HCT116 (cell line): ENCODE data around the gene ARL14EPL. TPM values are rescaled to one million over a fixed set of nuclear protein-coding genes. Genes with fewer than 3 reads are reported as not detected.
"Not testable (repeated sequence)": the region's sequence is repeated elsewhere in the genome, so short reads cannot be mapped to it uniquely, and the experiment has no call there.

Experiments used
- ATAC-seq: fragments of 200-7000 bp; cut with Tn5 transposase; 2 replicates; pipeline ENCODE4 v1.9.1; 2020; ENCODE audit warnings: mild to moderate bottlenecking, moderate library complexity
- BruUV-seq: library from RNA; stranded (reverse); fragments of 400-500 nt; replicated peaks from 2 replicates; lab custom pipeline; 2021; lab: Mats Ljungman, UMichigan
- CTCF ChIA-PET: fragments of 300-600 bp; sonication (Branson Sonifier 250); formaldehyde crosslinking; loops from one replicate; lab custom pipeline; 2021; ENCODE audit warnings: antibody characterized with exemption; lab: Charles Lee
- POLR2A ChIA-PET: fragments of 300-600, 350-600 bp; sonication (Branson Sonifier 250); formaldehyde crosslinking; loops from one replicate; lab custom pipeline; 2021; ENCODE audit warnings: antibody characterized with exemption; lab: Charles Lee
- RAD21 ChIA-PET, 2 experiments: fragments of 300-600 bp; sonication (Branson Sonifier 250); formaldehyde crosslinking; loops; one replicate each; lab custom pipeline; 2023; ENCODE audit warnings: low total read pairs in 2 of 2; ENCODE audit not compliant: uncharacterized antibody in 2 of 2, unreplicated experiment in 2 of 2, low non-redundant PET in 1 of 2; lab: Charles Lee
- DNase-seq: peaks from one replicate; pipeline ENCODE4 v3.0.0-alpha.2; 2010; ENCODE audit warnings: low read depth, low spot score
- H2AFZ ChIP-seq: fragments of 200-600 bp; shearing (Covaris generic), sonication (generic); 2 replicates; pipeline ENCODE4 v1.6.1; 2017; ENCODE audit warnings: low read depth, mixed run types, mixed read lengths, antibody characterized with exemption, low read length; ENCODE audit not compliant: poor library complexity, severe bottlenecking
- H3K27ac ChIP-seq: 2 replicates; pipeline ENCODE4 v1.5.1; 2012; ENCODE audit warnings: low read depth, low read length
- H3K27me3 ChIP-seq: fragments of 200-600 bp; sonication (generic); 2 replicates; pipeline ENCODE4 v1.6.1; 2016; ENCODE audit warnings: mixed run types, low read length, mixed read lengths; ENCODE audit not compliant: insufficient read depth
- H3K36me3 ChIP-seq, 2 experiments: fragments of 200-500 bp in 1 of 2; fragments of 200-600 bp in 1 of 2; sonication (Bioruptor generic) in 1 of 2; sonication (generic) in 1 of 2; 2 replicates each; pipeline versions ENCODE4 v1.5.1 to v1.6.1; 2014 to 2016; ENCODE audit warnings: low read length in 2 of 2, inconsistent platforms in 1 of 2, mixed read lengths in 1 of 2, mixed run types in 1 of 2; ENCODE audit not compliant: insufficient read depth in 2 of 2, control insufficient read depth in 1 of 2
- H3K4me1 ChIP-seq, 2 experiments: fragments of 200-600 bp in 1 of 2; sonication (generic) in 1 of 2; 2 replicates each; pipeline versions ENCODE4 v1.5.1 to v1.6.1; 2012 to 2017; ENCODE audit warnings: low read length in 2 of 2, inconsistent platforms in 1 of 2, mild to moderate bottlenecking in 1 of 2, mixed read lengths in 1 of 2, mixed run types in 1 of 2, moderate library complexity in 1 of 2; ENCODE audit not compliant: insufficient read depth in 2 of 2, control insufficient read depth in 1 of 2
- H3K4me2 ChIP-seq: fragments of 200-600 bp; sonication (generic); 2 replicates; pipeline ENCODE4 v1.6.1; 2017; ENCODE audit warnings: mixed run types, low read length, mixed read lengths
- H3K4me3 ChIP-seq, 2 experiments: fragments of 200-600 bp in 1 of 2; sonication (generic) in 1 of 2; replicated peaks in 1 of 2; 2 replicates each; pipeline ENCODE4 v1.5.1; 2011 to 2016; ENCODE audit warnings: low read length in 2 of 2, control low read depth in 1 of 2, low read depth in 1 of 2, mild to moderate bottlenecking in 1 of 2, mixed read lengths in 1 of 2, mixed run types in 1 of 2
- H3K79me2 ChIP-seq: fragments of 200-600 bp; sonication (generic); 2 replicates; pipeline ENCODE4 v1.6.1; 2017; ENCODE audit warnings: mild to moderate bottlenecking, mixed run types, low read length, moderate library complexity, mixed read lengths; ENCODE audit not compliant: insufficient read depth
- H3K9ac ChIP-seq: fragments of 200-600 bp; sonication (generic); 2 replicates; pipeline ENCODE4 v1.6.1; 2016; ENCODE audit warnings: low read length, mixed read lengths
- H3K9me2 ChIP-seq: fragments of 200-600 bp; sonication (generic), shearing (Covaris generic); 2 replicates; pipeline ENCODE4 v1.6.1; 2017; ENCODE audit warnings: mixed run types, mild to moderate bottlenecking, moderate library complexity; ENCODE audit not compliant: insufficient read depth
- H3K9me3 ChIP-seq, 2 experiments: fragments of 200-500 bp in 1 of 2; fragments of 200-600 bp in 1 of 2; sonication (Bioruptor generic) in 1 of 2; sonication (generic) in 1 of 2; 2 replicates each; pipeline ENCODE4 v1.6.1; 2014 to 2017; ENCODE audit warnings: low read length in 2 of 2, mixed read lengths in 2 of 2, inconsistent platforms in 1 of 2, low read depth in 1 of 2, mild to moderate bottlenecking in 1 of 2, mixed run types in 1 of 2, moderate library complexity in 1 of 2; ENCODE audit not compliant: control insufficient read depth in 1 of 2, insufficient read depth in 1 of 2
- H4K20me1 ChIP-seq: fragments of 200-600 bp; sonication (generic), shearing (Covaris generic); 2 replicates; pipeline ENCODE4 v1.6.1; 2017; ENCODE audit warnings: mixed run types, mild to moderate bottlenecking, moderate library complexity; ENCODE audit not compliant: insufficient read depth
- CEBPB ChIP-seq: IDR thresholded peaks from 2 replicates; pipeline ENCODE4 v1.6.1; 2012; ENCODE audit warnings: low read depth
- EGR1 ChIP-seq: IDR thresholded peaks from 2 replicates; pipeline ENCODE4 v1.6.1; 2012; ENCODE audit warnings: low read depth
- EZH2 ChIP-seq: fragments of 200-600 bp; sonication (generic); IDR thresholded peaks from 2 replicates; pipeline ENCODE4 v1.6.1; 2017; ENCODE audit warnings: antibody characterized with exemption, mixed run types
- JUND ChIP-seq: IDR thresholded peaks from 2 replicates; pipeline ENCODE4 v1.6.1; 2012
- POLR2A ChIP-seq: IDR thresholded peaks from 2 replicates; pipeline ENCODE4 v1.7.0; 2011; ENCODE audit warnings: borderline replicate concordance; ENCODE audit not compliant: insufficient read depth, insufficient read length; ENCODE audit errors: extremely low read depth
- SP1 ChIP-seq: IDR thresholded peaks from 2 replicates; pipeline ENCODE4 v1.6.1; 2012; ENCODE audit warnings: low read depth
- TCF7L2 ChIP-seq: IDR thresholded peaks from 2 replicates; pipeline ENCODE4 v1.7.0; 2011; ENCODE audit warnings: borderline replicate concordance, inconsistent platforms; ENCODE audit not compliant: insufficient read depth, insufficient read length; ENCODE audit errors: extremely low read depth
- YY1 ChIP-seq: IDR thresholded peaks from 2 replicates; pipeline ENCODE4 v1.6.1; 2011; ENCODE audit warnings: low read length, low read depth, moderate library complexity, mild to moderate bottlenecking; ENCODE audit not compliant: insufficient replicate concordance; ENCODE audit errors: extremely low read depth
- ZNF274 ChIP-seq: fragments of 200-500 bp; sonication (Bioruptor generic); IDR thresholded peaks from 2 replicates; pipeline ENCODE4 v1.6.1; 2014; ENCODE audit warnings: mild to moderate bottlenecking, low read depth, low read length, inconsistent platforms
- intact Hi-C: fragments of 100-400 bp; cut with micrococcal nuclease; formaldehyde crosslinking; loops from 2 replicates; pipeline ENCODE4 v1.10.0; 2022
- total RNA-seq: library from RNA; stranded (reverse); gene quantifications from one replicate; pipeline ENCODE4 v1.2.1, GENCODE V29; 2021; ENCODE audit not compliant: unreplicated experiment
- TF ChIP-seq, protein P1 (sequence below): IDR thresholded peaks from 2 replicates; pipeline ENCODE4 v1.6.1; 2012
- TF ChIP-seq, protein P2 (sequence below): IDR thresholded peaks from 2 replicates; pipeline ENCODE4 v1.6.1; 2012; ENCODE audit warnings: low read depth
- TF ChIP-seq, protein P3 (sequence below): IDR thresholded peaks from 2 replicates; pipeline ENCODE4 v1.6.1; 2011; ENCODE audit warnings: mild to moderate bottlenecking, low read length, moderate library complexity; ENCODE audit not compliant: insufficient replicate concordance; ENCODE audit errors: extremely low read depth
- TF ChIP-seq, protein P4 (sequence below): IDR thresholded peaks from 2 replicates; pipeline ENCODE4 v1.6.1; 2012

ARL14EPL gene
- total RNA-seq, 1 experiment from 2014 or later = 22.9 TPM

DNA sequence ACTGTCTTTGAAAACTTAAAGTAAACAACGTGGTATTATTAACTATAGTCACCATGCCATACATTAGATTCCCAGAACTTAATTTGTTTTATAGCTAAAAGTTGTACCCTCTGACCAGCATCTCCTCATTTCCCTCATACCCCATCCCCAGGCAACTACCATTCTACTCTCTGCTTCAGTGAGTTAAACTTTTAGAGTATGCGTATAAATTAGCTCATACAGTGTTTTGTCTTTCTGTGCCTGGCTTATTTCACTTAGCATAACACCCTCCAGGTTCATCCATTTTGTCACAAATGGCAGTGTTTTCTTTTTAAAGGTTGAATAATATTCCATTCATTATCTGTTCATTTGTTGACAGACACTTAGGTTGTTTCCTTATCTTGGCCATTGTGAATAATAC, 66.7 kb downstream of the ARL14EPL start:
- Histone ChIP-seq H3K9me3 (no peaks in the 10 kb centered on the region), H3K79me2 (no peaks in the 10 kb centered on the region), H3K9ac (no peak overlapping the region), H3K4me3 (no peak overlapping the region), H4K20me1 (no peaks in the 10 kb centered on the region), H3K4me1 (no peaks in the 10 kb centered on the region), H3K27ac (no peak overlapping the region), H2AFZ (no peak overlapping the region), H3K9me2 (no peaks in the 10 kb centered on the region), H3K27me3 (no peaks in the 10 kb centered on the region), H3K4me2 (no peak overlapping the region), H3K36me3 (peaks cover 0 to 31% of the 10 kb centered on the region in 2 experiments; a peak in 2 of 4 replicates)
- ChIA-PET CTCF (no interaction called here), RAD21 (no interaction called here), POLR2A (no interaction called here)
- BruUV-seq = no TSS peak
- intact Hi-C loops = no loop called here
- no peak for ATAC-seq
- no peak for TF ChIP-seq JUND
- no peak for TF ChIP-seq ZNF274
- TF ChIP-seq, protein P1, sequence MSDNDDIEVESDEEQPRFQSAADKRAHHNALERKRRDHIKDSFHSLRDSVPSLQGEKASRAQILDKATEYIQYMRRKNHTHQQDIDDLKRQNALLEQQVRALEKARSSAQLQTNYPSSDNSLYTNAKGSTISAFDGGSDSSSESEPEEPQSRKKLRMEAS = no peak
- TF ChIP-seq EZH2 = no peak
- TF ChIP-seq, protein P2, sequence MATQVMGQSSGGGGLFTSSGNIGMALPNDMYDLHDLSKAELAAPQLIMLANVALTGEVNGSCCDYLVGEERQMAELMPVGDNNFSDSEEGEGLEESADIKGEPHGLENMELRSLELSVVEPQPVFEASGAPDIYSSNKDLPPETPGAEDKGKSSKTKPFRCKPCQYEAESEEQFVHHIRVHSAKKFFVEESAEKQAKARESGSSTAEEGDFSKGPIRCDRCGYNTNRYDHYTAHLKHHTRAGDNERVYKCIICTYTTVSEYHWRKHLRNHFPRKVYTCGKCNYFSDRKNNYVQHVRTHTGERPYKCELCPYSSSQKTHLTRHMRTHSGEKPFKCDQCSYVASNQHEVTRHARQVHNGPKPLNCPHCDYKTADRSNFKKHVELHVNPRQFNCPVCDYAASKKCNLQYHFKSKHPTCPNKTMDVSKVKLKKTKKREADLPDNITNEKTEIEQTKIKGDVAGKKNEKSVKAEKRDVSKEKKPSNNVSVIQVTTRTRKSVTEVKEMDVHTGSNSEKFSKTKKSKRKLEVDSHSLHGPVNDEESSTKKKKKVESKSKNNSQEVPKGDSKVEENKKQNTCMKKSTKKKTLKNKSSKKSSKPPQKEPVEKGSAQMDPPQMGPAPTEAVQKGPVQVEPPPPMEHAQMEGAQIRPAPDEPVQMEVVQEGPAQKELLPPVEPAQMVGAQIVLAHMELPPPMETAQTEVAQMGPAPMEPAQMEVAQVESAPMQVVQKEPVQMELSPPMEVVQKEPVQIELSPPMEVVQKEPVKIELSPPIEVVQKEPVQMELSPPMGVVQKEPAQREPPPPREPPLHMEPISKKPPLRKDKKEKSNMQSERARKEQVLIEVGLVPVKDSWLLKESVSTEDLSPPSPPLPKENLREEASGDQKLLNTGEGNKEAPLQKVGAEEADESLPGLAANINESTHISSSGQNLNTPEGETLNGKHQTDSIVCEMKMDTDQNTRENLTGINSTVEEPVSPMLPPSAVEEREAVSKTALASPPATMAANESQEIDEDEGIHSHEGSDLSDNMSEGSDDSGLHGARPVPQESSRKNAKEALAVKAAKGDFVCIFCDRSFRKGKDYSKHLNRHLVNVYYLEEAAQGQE = no peak
- no peak for TF ChIP-seq SP1
- TF ChIP-seq EGR1 = no peak
- TF ChIP-seq, protein P3, sequence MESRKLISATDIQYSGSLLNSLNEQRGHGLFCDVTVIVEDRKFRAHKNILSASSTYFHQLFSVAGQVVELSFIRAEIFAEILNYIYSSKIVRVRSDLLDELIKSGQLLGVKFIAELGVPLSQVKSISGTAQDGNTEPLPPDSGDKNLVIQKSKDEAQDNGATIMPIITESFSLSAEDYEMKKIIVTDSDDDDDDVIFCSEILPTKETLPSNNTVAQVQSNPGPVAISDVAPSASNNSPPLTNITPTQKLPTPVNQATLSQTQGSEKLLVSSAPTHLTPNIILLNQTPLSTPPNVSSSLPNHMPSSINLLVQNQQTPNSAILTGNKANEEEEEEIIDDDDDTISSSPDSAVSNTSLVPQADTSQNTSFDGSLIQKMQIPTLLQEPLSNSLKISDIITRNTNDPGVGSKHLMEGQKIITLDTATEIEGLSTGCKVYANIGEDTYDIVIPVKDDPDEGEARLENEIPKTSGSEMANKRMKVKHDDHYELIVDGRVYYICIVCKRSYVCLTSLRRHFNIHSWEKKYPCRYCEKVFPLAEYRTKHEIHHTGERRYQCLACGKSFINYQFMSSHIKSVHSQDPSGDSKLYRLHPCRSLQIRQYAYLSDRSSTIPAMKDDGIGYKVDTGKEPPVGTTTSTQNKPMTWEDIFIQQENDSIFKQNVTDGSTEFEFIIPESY = no peak
- no peak for TF ChIP-seq POLR2A
- no peak for TF ChIP-seq TCF7L2
- TF ChIP-seq, protein P4, sequence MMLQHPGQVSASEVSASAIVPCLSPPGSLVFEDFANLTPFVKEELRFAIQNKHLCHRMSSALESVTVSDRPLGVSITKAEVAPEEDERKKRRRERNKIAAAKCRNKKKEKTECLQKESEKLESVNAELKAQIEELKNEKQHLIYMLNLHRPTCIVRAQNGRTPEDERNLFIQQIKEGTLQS = no peak
- no peak for TF ChIP-seq CEBPB
- TF ChIP-seq YY1 = no peak
- no peak for DNase-seq

DNA sequence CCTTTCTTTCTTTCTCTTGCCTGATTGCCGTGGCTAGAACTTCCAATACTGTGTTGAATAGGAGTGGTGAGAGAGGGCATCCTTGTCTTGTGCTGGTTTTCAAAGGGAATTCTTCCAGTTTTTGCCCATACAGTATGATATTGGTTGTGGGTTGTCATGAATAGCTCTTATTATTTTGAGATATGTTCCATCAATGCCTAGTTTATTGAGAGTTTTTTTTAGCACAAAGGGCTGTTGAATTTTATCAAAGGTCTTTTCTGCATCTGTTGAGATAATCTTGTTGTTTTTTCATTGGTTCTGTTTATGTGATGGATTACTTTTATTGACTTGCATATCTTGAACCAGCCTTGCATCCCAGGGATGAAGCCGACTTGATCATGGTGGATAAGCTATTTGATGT, 72.7 kb downstream of the ARL14EPL start:
- DNase-seq, H3K27me3 ChIP-seq, H3K4me1 ChIP-seq, POLR2A ChIA-PET, RAD21 ChIA-PET, BruUV-seq, H3K36me3 ChIP-seq, H3K4me2 ChIP-seq, CTCF ChIA-PET, H3K9me2 ChIP-seq, ATAC-seq, H3K27ac ChIP-seq, H4K20me1 ChIP-seq, H2AFZ ChIP-seq, H3K9me3 ChIP-seq, H3K9ac ChIP-seq, H3K4me3 ChIP-seq, intact Hi-C loops: not testable (repeated sequence)
- H3K79me2 ChIP-seq = peaks cover 17% of the 10 kb centered on the region; the same call in 1 of the 2 replicates
